Lung (tissue), 12 donors: ENCODE results near the gene SPATA31D1. TPM values are rescaled to one million over a fixed set of nuclear protein-coding genes. Genes with fewer than 3 reads are reported as not detected.

Source experiments
- ATAC-seq: fragments of 200-7000 bp; cut with Tn5 transposase; one replicate; pipeline ENCODE4 v1.9.1; 2020; ENCODE audit warnings: moderate number of reproducible peaks; ENCODE audit not compliant: insufficient read depth, low FRiP score
- DNase-seq, 3 donors: peaks; one replicate each; pipeline ENCODE4 v3.0.0-alpha.2; 2013 to 2017
- H3K27ac ChIP-seq, 2 donors: one replicate each; pipeline ENCODE4 v1.5.1; 2013; ENCODE audit warnings: mild to moderate bottlenecking in 2 of 2, moderate library complexity in 2 of 2, control low read depth in 1 of 2, inconsistent platforms in 1 of 2, low read depth in 1 of 2, low read length in 1 of 2
- H3K27me3 ChIP-seq, 3 donors: one replicate each; pipeline ENCODE4 v1.5.1; 2013; ENCODE audit warnings: low read length in 2 of 3; ENCODE audit not compliant: control insufficient read depth in 3 of 3, insufficient read depth in 3 of 3
- H3K36me3 ChIP-seq, 4 donors: one replicate each; pipeline ENCODE4 v1.5.1; 2013; ENCODE audit warnings: low read length in 4 of 4, mild to moderate bottlenecking in 1 of 4, moderate library complexity in 1 of 4; ENCODE audit not compliant: control insufficient read depth in 4 of 4, insufficient read depth in 4 of 4
- H3K4me1 ChIP-seq, 5 donors: one replicate each; pipeline ENCODE4 v1.5.1; 2013; ENCODE audit warnings: low read length in 5 of 5, mild to moderate bottlenecking in 2 of 5, moderate library complexity in 1 of 5; ENCODE audit not compliant: control insufficient read depth in 5 of 5, insufficient read depth in 5 of 5
- H3K4me3 ChIP-seq: one replicate; pipeline ENCODE4 v1.5.1; 2013; ENCODE audit warnings: mild to moderate bottlenecking, control low read depth, moderate library complexity
- H3K9ac ChIP-seq, 2 donors: one replicate each; pipeline ENCODE4 v1.5.1; 2013; ENCODE audit warnings: low read length in 2 of 2, control low read depth in 1 of 2; ENCODE audit not compliant: insufficient read depth in 1 of 2
- H3K9me3 ChIP-seq, 4 donors: one replicate each; pipeline ENCODE4 v1.5.1; 2013; ENCODE audit warnings: low read length in 3 of 4, mild to moderate bottlenecking in 1 of 4, moderate library complexity in 1 of 4; ENCODE audit not compliant: control insufficient read depth in 4 of 4, insufficient read depth in 3 of 4
- WGBS, 2 donors: extraction: QIAGEN DNeasy Blood & Tissue Kit; methylation state at CpG; one replicate each; pipeline ENCODE4 v1.1.7; 2013; 5-methylcytosine and 5-hydroxymethylcytosine counted together
- polyA plus RNA-seq, 2 donors: library from polyadenylated mRNA; stranded (reverse); fragments of 200-250 nt; gene quantifications; one replicate each; pipeline ENCODE4 v1.2.1, GENCODE V29; 2013
- total RNA-seq, 2 donors: library from RNA; depleted of rRNA in 1 of 2; stranded (reverse); fragments of >200 nt in 1 of 2; gene quantifications; one replicate each; pipeline ENCODE4 v1.2.1, GENCODE V29; 2014 to 2021
- TF ChIP-seq, protein P1 (sequence below): IDR thresholded peaks from 2 replicates; pipeline ENCODE4 v1.5.1; 2012; ENCODE audit warnings: mild to moderate bottlenecking; ENCODE audit errors: control extremely low read depth, extremely low read depth
- donor health status: control.
- donor health status: control.
- donor health status: Bipolar disorder and iron deficiency.
- donor health status: healthy.
- donor health status: DM: yes; HTN: yes; CAD: no.

Gene SPATA31D1
- total and polyA plus RNA-seq, 4 donors, result not detected

DNA sequence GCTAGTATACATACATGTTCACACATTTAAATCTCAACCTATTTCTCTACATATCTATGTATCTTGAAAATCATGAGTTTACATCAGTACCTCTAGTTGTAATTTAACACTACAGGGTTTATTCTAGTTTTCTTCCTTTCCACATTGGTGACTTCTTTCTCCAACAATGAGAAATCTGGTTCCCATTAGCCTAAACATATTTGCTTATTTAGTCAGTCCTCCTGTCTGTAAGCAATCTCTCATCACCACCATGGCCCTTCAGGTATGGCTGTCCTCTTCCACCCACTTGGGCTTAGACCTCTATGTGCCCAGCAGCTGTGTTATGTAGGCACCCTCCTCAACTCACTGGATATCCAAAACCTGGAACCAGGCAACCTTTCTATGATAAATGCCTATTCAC is 8.0 kb upstream of the SPATA31D1 start:
- no peak for ATAC-seq
- TF ChIP-seq, protein P1, sequence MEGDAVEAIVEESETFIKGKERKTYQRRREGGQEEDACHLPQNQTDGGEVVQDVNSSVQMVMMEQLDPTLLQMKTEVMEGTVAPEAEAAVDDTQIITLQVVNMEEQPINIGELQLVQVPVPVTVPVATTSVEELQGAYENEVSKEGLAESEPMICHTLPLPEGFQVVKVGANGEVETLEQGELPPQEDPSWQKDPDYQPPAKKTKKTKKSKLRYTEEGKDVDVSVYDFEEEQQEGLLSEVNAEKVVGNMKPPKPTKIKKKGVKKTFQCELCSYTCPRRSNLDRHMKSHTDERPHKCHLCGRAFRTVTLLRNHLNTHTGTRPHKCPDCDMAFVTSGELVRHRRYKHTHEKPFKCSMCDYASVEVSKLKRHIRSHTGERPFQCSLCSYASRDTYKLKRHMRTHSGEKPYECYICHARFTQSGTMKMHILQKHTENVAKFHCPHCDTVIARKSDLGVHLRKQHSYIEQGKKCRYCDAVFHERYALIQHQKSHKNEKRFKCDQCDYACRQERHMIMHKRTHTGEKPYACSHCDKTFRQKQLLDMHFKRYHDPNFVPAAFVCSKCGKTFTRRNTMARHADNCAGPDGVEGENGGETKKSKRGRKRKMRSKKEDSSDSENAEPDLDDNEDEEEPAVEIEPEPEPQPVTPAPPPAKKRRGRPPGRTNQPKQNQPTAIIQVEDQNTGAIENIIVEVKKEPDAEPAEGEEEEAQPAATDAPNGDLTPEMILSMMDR, result no peak
- no peaks in the 10 kb centered on the region for H3K27me3 ChIP-seq
- no peaks in the 10 kb centered on the region for H3K36me3 ChIP-seq
- H3K4me1 ChIP-seq, result no peaks in the 10 kb centered on the region
- H3K9me3 ChIP-seq, result peaks cover 0 to 4% (median 0%) of the 10 kb centered on the region in 4 donors
- H3K27ac ChIP-seq, result no peak overlapping the region
- no peak for DNase-seq
- H3K9ac ChIP-seq, result no peak overlapping the region
- H3K4me3 ChIP-seq, result no peak overlapping the region

DNA sequence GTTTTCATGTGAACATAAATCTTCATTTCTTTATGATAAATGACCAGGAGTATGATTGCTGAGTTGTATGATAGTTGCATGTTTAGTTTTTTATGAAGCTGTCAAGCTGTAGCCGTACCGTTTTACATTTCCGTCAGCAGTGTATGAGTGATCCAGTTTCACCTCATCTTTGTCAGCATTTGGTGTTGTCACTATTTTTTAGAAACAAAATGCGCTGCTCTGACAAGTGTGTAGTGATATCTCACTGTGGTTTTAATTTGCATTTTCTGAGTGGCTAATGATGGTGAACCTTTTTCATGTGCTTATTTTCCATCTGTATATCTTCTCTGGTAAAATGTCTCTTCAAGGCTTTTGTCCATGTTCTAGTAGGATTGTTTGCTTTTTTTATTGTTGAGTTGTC is 6.7 kb upstream of the SPATA31D1 start:
- H3K9ac ChIP-seq, result no peak overlapping the region
- peak in 1 of 3 donors; percentile 1 for DNase-seq
- H3K9me3 ChIP-seq, result peaks cover 0 to 3% (median 0%) of the 10 kb centered on the region in 4 donors
- 89 to 90% methylated on average over 4 of the region's 4 CpGs for WGBS, 2 donors
- no peaks in the 10 kb centered on the region for H3K36me3 ChIP-seq
- no peaks in the 10 kb centered on the region for H3K4me1 ChIP-seq
- no peak overlapping the region for H3K27ac ChIP-seq
- H3K4me3 ChIP-seq, result no peak overlapping the region
- no peak for ATAC-seq
- H3K27me3 ChIP-seq, result no peaks in the 10 kb centered on the region
- TF ChIP-seq, protein P1, result no peak

DNA sequence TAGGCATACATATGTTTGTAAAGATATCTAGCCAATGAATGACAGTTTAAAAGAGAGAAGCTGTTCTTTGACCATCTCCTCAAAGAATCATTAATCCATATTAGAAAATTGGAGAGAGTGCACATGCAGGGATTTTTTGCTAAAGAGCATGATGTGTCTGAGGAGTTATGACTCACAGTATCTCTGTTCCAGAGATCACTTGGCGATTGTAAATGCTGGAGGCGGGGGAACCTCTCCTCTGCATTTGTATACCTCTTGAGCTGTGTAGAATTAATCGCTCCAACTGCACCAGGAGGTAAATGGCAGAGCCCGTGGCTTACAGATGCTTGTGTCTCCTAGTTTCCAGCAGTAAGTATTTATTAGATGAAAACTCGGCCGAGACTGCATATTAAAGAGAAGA is 3.6 kb upstream of the SPATA31D1 start:
- ATAC-seq, result no peak
- H3K9me3 ChIP-seq, result no peaks in the 10 kb centered on the region
- no peaks in the 10 kb centered on the region for H3K27me3 ChIP-seq
- 81 to 90% methylated on average over 6 of the region's 6 CpGs for WGBS, 2 donors
- H3K4me1 ChIP-seq, result no peaks in the 10 kb centered on the region
- no peak overlapping the region for H3K9ac ChIP-seq
- H3K36me3 ChIP-seq, result no peaks in the 10 kb centered on the region
- TF ChIP-seq, protein P1, result no peak
- no peak for DNase-seq
- no peak overlapping the region for H3K4me3 ChIP-seq
- no peak overlapping the region for H3K27ac ChIP-seq

DNA sequence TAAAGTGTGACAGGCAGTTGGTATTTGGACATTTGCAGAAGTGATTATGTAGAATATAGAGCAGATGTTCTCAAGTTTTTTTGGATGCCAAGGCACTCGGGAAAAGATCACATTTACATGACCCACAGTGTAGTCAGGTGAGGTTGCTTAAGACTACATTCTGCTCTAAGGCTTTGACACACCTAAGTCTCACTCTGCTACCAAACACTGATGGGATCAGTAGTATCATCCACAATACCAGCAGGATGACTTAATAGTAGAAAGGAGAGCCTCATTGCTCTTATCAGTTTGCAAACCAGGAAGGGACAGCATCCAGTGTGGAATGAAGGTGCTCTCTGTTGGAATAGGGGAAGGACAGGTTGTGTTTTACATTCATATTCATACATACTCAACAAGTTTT is 2.5 kb upstream of the SPATA31D1 start:
- TF ChIP-seq, protein P1, result no peak
- no peak overlapping the region for H3K27ac ChIP-seq
- no peak for DNase-seq
- no peaks in the 10 kb centered on the region for H3K9me3 ChIP-seq
- no peak overlapping the region for H3K9ac ChIP-seq
- 83 to 91% methylated on average over 1 of the region's 1 CpG for WGBS, 2 donors
- no peak overlapping the region for H3K4me3 ChIP-seq
- H3K4me1 ChIP-seq, result no peaks in the 10 kb centered on the region
- ATAC-seq, result no peak
- H3K27me3 ChIP-seq, result no peaks in the 10 kb centered on the region
- no peaks in the 10 kb centered on the region for H3K36me3 ChIP-seq
